Uterus (tissue), 2 donors: ENCODE measurements around the gene THRAP3.

Experiments used
- CTCF ChIP-seq, 4 experiments: fragments of 200-600 bp in 2 of 4; fragments of 450-650 bp in 2 of 4; sonication (generic) in 2 of 4; IDR thresholded peaks; one replicate each; pipeline ENCODE4 v1.5.1; 2016 to 2019; ENCODE audit warnings: antibody characterized with exemption in 4 of 4, mild to moderate bottlenecking in 2 of 4, moderate library complexity in 1 of 4
- POLR2A ChIP-seq, 2 donors: fragments of 450-650 bp; IDR thresholded peaks; one replicate each; pipeline ENCODE4 v1.6.1; 2016; ENCODE audit warnings: antibody characterized with exemption in 2 of 2, mild to moderate bottlenecking in 1 of 2, moderate library complexity in 1 of 2

GRCh38 chr1:36211307-36211706, 12.9 kb upstream of the THRAP3 start:
- no peak for TF ChIP-seq CTCF (IDR thresholded peaks at IDR 0.05)
- TF ChIP-seq POLR2A (IDR thresholded peaks at IDR 0.05), result no peak
